Measurements from ENCODE around the gene DAAM2.

DAAM2 gene

GRCh38 chr6:39821742-39822532 is 29.8 kb downstream of the DAAM2 start:
- peak overlapping the region; percentile 59 for H3K4me3 ChIP-seq
- H3K27ac ChIP-seq: peak overlapping the region; percentile 87 to 91
- no peak for DNase-seq (ENCODE audit: low spot score)
- no peak for TF ChIP-seq CTCF (IDR thresholded peaks at IDR 0.05)

- peak overlapping the region; percentile 87 to 91 for H3K27ac ChIP-seq
- H3K4me3 ChIP-seq: peak overlapping the region; percentile 36
- peak; percentile 83 for DNase-seq (ENCODE audit: low spot score)
- TF ChIP-seq CTCF (IDR thresholded peaks at IDR 0.05): no peak
These were observed 31.0 kb downstream of the DAAM2 start for GRCh38 chr6:39822846-39823815.

DNA sequence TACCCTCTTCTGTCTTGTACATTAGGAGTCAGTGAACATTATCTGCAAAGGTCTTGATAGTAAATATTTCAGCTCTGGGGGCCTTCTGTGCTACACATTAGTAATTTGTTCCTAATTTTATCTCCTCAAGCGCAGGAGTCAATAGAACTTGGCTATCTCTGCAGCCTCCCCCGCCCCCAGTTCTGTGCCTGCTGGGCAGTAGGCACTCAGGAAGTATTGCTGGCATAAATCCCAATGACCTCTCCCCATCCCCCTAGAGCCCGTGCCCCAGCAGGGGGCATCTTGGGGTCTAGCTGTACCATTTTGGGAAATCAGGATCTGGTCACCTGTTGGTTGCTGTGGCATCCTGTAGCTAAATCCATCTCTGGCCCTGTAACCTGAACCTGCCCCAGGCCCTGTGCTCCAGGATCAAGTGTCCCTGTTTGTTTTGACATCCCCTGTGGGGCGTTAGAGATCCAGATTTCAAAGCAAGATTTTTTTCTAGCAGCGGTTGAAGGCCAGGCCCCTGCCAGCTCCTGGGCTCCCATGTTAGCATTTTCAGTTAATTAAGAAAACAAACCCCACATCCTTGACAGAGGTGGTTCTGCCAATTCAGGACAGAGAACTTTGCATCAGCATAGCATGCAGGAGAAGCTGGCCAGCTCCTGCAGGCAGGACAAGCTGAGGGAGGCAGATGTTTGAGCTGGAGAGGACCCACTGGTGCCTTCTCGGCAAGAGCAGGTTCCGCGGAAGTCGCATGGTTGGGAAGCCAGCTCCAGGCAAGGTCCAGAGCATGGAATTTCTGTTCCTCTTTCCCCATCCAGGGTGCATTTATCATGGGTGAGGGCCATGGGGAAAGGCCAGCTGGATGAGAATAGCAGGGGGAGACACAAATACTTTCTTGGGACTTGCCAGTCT is 32.1 kb downstream of the DAAM2 start:
- peak overlapping the region; percentile 36 for H3K4me3 ChIP-seq
- no peak for DNase-seq (ENCODE audit: low spot score)
- peak overlapping the region; percentile 50 to 91 for H3K27ac ChIP-seq
- TF ChIP-seq CTCF (IDR thresholded peaks at IDR 0.05): no peak

GRCh38 chr6:39829331-39829730 is 37.2 kb downstream of the DAAM2 start:
- H3K4me3 ChIP-seq: no peak overlapping the region
- DNase-seq (ENCODE audit: low spot score): no peak
- H3K27ac ChIP-seq: peak overlapping the region in 1 of 2 donors; percentile 0
- no peak for TF ChIP-seq CTCF (IDR thresholded peaks at IDR 0.05)

GRCh38 chr6:39830444-39830843 is 38.3 kb downstream of the DAAM2 start:
- peak overlapping the region in 1 of 2 donors; percentile 14 for H3K27ac ChIP-seq
- DNase-seq (ENCODE audit: low spot score): no peak
- no peak overlapping the region for H3K4me3 ChIP-seq
- no peak for TF ChIP-seq CTCF (IDR thresholded peaks at IDR 0.05)

DNA sequence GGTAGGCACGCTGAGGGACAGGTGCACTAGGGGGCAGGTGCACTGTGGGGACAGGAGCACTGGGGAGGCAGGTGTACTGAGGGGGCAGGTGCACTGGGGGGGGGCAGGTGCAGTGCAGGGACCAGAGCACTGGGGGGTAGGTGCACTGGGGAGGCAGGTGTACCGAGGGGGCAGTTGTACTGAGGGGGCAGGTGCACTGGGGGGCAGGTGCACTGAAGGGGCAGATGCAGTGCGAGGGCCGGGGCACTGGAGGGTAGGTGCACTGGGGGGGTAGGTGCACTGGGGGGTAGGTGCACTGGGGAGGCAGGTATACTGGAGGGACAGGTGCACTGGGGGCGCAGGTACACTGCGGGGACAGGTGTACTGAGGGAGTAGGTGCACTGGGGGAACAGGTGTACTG is 39.5 kb downstream of the DAAM2 start:
- DNase-seq (ENCODE audit: low spot score): no peak
- Histone ChIP-seq H3K4me3 (no peak overlapping the region), H3K27ac (peak overlapping the region in 1 of 2 donors; percentile 13)
- TF ChIP-seq CTCF (IDR thresholded peaks at IDR 0.05): no peak

All from coronary artery (tissue), 2 donors.